ENCODE measurements around the gene IDH3A. TPM values are rescaled to one million over a fixed set of nuclear protein-coding genes. Genes with fewer than 3 reads are reported as not detected.
A peak's percentile ranks its signal among the peaks of the same experiment; 100 is the strongest.

The IDH3A gene
- total RNA-seq, 6 experiments from 2014 or later, result 22.0 to 46.5 (median 34.6) TPM

DNA sequence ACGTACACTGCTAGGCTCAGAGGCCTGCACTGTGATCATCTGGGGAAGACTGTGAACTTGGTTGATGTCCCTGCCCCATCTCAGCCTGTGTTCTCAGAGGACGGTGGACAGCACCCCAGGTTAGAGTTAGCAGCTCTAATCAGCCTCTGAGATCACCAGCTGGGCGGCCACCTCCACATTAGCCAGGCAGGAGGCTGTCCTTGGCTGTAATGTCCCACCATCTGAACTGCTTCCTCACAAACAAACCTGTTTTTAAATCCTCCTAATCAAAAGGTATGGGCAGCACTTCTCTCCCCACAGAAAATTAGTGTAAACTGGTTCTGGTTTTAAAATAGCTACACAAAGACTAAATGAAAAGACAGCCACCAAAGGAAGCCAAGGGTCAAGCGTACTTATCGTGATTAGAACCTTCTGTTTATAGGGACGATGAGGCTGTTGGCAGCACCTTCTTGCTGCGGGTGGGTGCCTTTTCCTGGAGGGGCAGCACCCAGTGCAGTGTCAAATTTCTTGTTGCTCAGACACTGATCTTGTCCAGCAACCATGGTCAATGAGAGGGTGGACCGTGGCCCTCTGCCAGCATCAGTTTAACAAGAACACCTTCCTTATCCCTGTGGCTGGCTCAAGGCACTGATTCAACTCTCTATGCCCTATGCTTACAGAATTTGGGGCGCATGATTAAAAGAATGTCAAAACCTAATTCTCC lies 60.6 kb downstream of the IDH3A start:
- no peak for TF ChIP-seq POLR2A (IDR thresholded peaks at IDR 0.05)
- TF ChIP-seq, protein P1, sequence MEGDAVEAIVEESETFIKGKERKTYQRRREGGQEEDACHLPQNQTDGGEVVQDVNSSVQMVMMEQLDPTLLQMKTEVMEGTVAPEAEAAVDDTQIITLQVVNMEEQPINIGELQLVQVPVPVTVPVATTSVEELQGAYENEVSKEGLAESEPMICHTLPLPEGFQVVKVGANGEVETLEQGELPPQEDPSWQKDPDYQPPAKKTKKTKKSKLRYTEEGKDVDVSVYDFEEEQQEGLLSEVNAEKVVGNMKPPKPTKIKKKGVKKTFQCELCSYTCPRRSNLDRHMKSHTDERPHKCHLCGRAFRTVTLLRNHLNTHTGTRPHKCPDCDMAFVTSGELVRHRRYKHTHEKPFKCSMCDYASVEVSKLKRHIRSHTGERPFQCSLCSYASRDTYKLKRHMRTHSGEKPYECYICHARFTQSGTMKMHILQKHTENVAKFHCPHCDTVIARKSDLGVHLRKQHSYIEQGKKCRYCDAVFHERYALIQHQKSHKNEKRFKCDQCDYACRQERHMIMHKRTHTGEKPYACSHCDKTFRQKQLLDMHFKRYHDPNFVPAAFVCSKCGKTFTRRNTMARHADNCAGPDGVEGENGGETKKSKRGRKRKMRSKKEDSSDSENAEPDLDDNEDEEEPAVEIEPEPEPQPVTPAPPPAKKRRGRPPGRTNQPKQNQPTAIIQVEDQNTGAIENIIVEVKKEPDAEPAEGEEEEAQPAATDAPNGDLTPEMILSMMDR (IDR thresholded peaks at IDR 0.05), result no peak
- Histone ChIP-seq H3K9me3 (no peaks in the 10 kb centered on the region), H3K36me3 (no peaks in the 10 kb centered on the region), H3K4me1 (peaks cover 0 to 10% (median 5%) of the 10 kb centered on the region in 4 donors), H3K27ac (no peak overlapping the region), H3K27me3 (no peaks in the 10 kb centered on the region), H3K4me3 (no peak overlapping the region)
- intact Hi-C loops (cut with DNase I), result no loop called here
- ATAC-seq, result peak; percentile 65 to 84 (median 76)
- WGBS (ENCODE audit: insufficient coverage, low coverage, low lambda C conversion rate, missing lambda C conversion rate), result 24% methylated on average over 6 of the region's 9 CpGs
- DNase-seq, result peak in 2 of 3 donors; percentile 65 to 78

- H3K9me3 ChIP-seq, result no peaks in the 10 kb centered on the region
- TF ChIP-seq, protein P1 (IDR thresholded peaks at IDR 0.05), result no peak
- no peak for TF ChIP-seq POLR2A (IDR thresholded peaks at IDR 0.05)
- intact Hi-C loops (cut with DNase I), result no loop called here
- no peaks in the 10 kb centered on the region for H3K36me3 ChIP-seq
- H3K27me3 ChIP-seq, result no peaks in the 10 kb centered on the region
- no peak for DNase-seq
- peaks cover 0 to 10% (median 5%) of the 10 kb centered on the region in 4 donors for H3K4me1 ChIP-seq
- no peak for ATAC-seq
- no peak overlapping the region for H3K27ac ChIP-seq
- H3K4me3 ChIP-seq, result no peak overlapping the region
- 48% methylated on average over 5 of the region's 5 CpGs for WGBS (ENCODE audit: insufficient coverage, low coverage, low lambda C conversion rate, missing lambda C conversion rate)
These were observed 61.2 kb downstream of the IDH3A start for GRCh38 chr15:78210349-78210717.

GRCh38 chr15:78211189-78211921 lies 62.2 kb downstream of the IDH3A start:
- peaks cover 0 to 17% (median 9%) of the 10 kb centered on the region in 4 donors for H3K4me1 ChIP-seq
- ATAC-seq, result no peak
- no peaks in the 10 kb centered on the region for H3K27me3 ChIP-seq
- WGBS (ENCODE audit: insufficient coverage, low coverage, low lambda C conversion rate, missing lambda C conversion rate), result 90% methylated on average over 12 of the region's 12 CpGs
- no peak overlapping the region for H3K27ac ChIP-seq
- H3K4me3 ChIP-seq, result no peak overlapping the region
- H3K9me3 ChIP-seq, result no peaks in the 10 kb centered on the region
- DNase-seq, result no peak
- intact Hi-C loops (cut with DNase I), result no loop called here
- no peaks in the 10 kb centered on the region for H3K36me3 ChIP-seq
- TF ChIP-seq, protein P1 (IDR thresholded peaks at IDR 0.05), result no peak
- no peak for TF ChIP-seq POLR2A (IDR thresholded peaks at IDR 0.05)

- Histone ChIP-seq H3K36me3 (no peaks in the 10 kb centered on the region), H3K4me1 (peaks cover 0 to 23% (median 11%) of the 10 kb centered on the region in 4 donors), H3K4me3 (no peak overlapping the region), H3K9me3 (no peaks in the 10 kb centered on the region), H3K27ac (no peak overlapping the region), H3K27me3 (no peaks in the 10 kb centered on the region)
- 81% methylated on average over 10 of the region's 10 CpGs for WGBS (ENCODE audit: insufficient coverage, low coverage, low lambda C conversion rate, missing lambda C conversion rate)
- no peak for ATAC-seq
- DNase-seq, result no peak
- TF ChIP-seq, protein P1 (IDR thresholded peaks at IDR 0.05), result no peak
- no peak for TF ChIP-seq POLR2A (IDR thresholded peaks at IDR 0.05)
- intact Hi-C loops (cut with DNase I), result no loop called here
These were observed 62.8 kb downstream of the IDH3A start for GRCh38 chr15:78212008-78212407.

Data from right lobe of liver (tissue), 6 donors.